Astrocyte of the spinal cord (primary cell): ENCODE data around the gene RCAN3.
"Not testable (repeated sequence)": the region's sequence is repeated elsewhere in the genome, so short reads cannot be mapped to it uniquely, and the experiment has no call there.

ENCODE experiments used
- DNase-seq: peaks from one replicate; pipeline ENCODE4 v3.0.0; 2011; ENCODE audit warnings: low read depth, low spot score
- H3K4me3 ChIP-seq: 2 replicates; pipeline ENCODE4 v1.5.1; 2011; ENCODE audit warnings: low read depth, mild to moderate bottlenecking, low read length, moderate library complexity
- in situ Hi-C: cut with HindIII; loops from 2 replicates; pipeline ENCODE4 v1.10.0; 2017; ENCODE audit warnings: low sequenced_read_pairs
- TF ChIP-seq, protein P1 (sequence below): IDR thresholded peaks from 2 replicates; pipeline ENCODE4 v1.5.1; 2012; ENCODE audit warnings: low read depth, mild to moderate bottlenecking, low read length, inconsistent platforms

RCAN3 gene

DNA sequence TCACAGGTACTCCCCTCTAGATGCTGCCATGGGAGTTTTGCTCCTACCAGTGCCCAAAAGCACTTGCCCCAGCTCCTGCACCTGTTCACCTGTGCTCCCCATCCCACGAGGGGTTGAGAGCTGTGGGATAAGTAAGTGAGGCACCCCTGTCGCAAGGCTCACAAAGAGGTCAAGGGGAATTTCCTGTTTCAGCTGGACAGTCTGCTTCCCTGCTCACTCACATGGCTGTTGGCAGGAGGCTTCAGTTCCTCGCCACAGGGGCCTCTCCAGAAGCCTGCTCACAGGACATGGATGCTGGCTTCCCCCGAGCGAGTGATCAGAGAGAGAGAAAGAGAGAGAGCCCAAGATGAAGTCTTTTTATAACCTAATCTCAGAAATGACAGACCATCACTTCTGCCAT is 44.6 kb downstream of the RCAN3 start:
- in situ Hi-C loops, result no loop called here
- TF ChIP-seq, protein P1, sequence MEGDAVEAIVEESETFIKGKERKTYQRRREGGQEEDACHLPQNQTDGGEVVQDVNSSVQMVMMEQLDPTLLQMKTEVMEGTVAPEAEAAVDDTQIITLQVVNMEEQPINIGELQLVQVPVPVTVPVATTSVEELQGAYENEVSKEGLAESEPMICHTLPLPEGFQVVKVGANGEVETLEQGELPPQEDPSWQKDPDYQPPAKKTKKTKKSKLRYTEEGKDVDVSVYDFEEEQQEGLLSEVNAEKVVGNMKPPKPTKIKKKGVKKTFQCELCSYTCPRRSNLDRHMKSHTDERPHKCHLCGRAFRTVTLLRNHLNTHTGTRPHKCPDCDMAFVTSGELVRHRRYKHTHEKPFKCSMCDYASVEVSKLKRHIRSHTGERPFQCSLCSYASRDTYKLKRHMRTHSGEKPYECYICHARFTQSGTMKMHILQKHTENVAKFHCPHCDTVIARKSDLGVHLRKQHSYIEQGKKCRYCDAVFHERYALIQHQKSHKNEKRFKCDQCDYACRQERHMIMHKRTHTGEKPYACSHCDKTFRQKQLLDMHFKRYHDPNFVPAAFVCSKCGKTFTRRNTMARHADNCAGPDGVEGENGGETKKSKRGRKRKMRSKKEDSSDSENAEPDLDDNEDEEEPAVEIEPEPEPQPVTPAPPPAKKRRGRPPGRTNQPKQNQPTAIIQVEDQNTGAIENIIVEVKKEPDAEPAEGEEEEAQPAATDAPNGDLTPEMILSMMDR, result no peak

DNA sequence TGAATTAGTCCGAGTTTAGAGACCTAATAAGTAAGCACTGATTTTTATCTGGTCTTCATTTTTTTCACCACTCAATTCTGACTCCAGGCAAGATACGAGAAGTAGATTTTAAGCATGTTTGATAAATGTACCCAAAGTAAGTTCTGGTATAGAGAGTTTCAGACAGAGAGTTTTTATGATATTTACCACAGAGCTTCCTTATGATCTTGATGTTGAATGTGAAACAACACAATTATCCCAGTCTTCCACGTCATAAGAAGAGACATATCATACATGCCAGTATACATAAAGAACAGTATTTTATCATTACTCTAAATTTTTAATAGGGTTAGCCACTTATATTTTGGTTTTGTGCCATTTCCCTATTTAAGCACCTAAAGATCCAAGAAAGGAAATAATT is 45.4 kb downstream of the RCAN3 start:
- TF ChIP-seq, protein P1, result no peak
- in situ Hi-C loops, result no loop called here
- DNase-seq, result no peak
- no peak overlapping the region for H3K4me3 ChIP-seq

More for the DNA sequence above, 44.6 kb downstream of the RCAN3 start:
- DNase-seq, result no peak
- H3K4me3 ChIP-seq, result no peak overlapping the region

DNA sequence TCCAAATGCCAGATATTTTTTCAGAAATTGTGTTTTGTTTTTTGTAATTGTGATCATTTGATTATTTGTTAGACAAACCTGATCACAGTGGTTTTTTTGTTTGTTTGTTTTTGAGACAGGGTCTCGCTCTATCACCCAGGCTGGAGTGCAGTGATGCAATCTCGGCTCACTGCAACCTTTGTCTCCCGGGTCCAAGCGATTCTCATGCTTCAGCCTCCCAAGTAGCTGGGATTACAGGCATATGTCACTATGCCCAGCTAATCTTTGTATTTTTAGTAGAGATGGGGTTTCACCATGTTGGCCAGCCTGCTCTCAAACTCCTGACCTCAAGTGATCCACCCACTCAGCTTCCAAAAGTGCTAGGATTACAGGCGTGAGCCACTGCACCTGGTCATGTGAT is 46.6 kb downstream of the RCAN3 start:
- in situ Hi-C loops, H3K4me3 ChIP-seq, DNase-seq: not testable (repeated sequence)

DNA sequence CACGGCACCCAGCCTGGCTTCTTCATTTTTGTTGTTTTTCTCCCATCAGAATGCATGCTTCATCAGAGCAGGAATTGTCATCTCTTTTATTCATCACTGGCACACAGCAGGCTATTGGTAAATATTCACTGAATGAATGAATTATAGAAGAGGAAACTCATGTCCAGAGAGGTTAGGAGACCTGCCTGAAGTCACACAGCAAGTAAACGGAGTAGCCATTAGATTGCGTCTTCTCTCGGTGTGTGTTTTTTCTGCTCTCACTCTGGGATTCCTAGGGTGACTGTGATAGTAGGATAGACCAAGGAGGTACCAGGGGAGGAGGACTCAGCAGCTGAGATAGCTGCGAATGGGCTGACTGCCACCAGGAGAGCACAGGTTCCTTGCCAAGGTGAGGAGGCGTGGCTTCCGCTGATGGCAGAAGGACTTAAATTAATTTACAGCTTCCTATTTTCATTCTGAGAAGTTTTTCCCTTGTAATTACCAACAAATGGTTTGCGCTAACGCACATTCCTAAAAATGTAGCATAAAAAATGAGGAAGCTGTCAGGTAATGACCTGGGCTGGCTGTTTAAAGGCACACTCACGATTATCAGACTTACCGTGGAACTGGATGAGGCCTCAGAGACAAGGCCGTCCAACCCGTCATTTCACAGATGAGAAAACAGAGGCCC is 48.8 kb downstream of the RCAN3 start:
- TF ChIP-seq, protein P1, result no peak
- H3K4me3 ChIP-seq, result no peak overlapping the region
- DNase-seq, result no peak
- in situ Hi-C loops, result no loop called here

DNA sequence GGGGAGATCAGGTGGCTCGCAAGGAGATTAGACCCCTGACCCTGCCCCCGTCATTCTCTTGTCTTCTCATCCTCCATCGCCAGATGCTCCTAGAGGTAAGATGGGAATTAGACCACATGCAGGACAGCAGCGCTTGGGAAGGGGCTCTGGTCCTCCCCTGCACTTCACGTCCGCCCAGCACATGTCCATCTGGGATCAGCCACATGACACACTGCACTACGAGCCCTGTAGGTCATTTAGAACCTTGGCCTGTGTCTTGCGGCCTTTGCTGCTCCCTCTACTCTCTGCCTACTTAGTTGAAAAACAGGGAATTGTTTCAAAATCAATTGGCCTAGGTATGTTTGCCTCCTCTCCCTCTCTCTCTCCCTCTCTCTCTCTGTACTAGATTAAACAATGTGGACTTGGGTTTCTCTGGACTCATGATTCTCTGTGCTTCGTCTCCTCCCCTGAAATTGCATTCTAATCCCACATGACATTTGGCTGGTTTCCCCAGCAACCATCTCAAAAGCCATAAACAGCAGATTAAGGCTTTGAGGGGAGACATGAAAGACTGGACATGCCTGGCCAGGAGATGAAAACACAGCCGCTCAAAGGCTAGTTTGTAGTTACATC is 49.4 kb downstream of the RCAN3 start:
- no peak for DNase-seq
- no peak overlapping the region for H3K4me3 ChIP-seq
- TF ChIP-seq, protein P1, result no peak
- in situ Hi-C loops, result no loop called here

DNA sequence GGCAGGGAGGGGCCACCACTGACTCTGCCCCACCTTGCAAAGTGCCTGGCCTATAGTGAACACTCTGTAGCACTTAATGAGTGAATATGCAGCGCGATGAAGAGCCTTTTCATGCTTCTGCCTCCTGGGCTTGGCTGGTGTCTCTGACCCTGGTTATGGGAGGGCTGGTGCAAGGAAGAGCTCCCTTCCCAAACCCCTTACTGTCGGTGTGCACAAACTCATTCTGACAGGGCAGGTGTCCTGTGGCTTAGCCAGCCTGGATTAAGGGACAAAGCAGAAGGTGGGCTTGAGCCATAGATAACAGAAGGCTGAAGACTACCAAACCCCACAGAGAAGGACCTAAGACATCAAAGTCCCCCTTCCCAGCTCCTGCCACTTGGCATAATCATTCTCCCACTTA is 51.3 kb downstream of the RCAN3 start:
- TF ChIP-seq, protein P1, result no peak
- DNase-seq, result no peak

DNA sequence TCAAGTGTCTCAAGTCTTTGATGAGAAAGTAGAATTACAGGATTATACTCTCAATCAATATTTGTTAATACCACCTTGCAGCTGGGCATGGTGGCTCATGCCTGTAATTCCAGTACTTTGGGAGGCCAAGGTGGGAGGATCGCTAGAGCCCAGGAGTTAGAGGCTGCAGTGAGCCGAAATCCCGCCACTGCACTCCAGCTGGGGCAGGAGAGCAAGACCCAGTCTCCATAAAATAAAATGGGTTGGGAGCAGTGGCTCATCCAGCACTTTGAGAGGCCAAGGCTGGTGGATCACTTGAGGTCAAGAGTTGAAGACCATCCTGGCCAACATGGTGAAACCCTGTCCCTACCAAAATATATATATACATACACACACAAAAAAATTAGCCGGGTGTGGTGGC is 52.1 kb downstream of the RCAN3 start:
- H3K4me3 ChIP-seq, result no peak overlapping the region
- in situ Hi-C loops, result no loop called here
- DNase-seq, result no peak
- TF ChIP-seq, protein P1, result no peak

More for the DNA sequence above, 51.3 kb downstream of the RCAN3 start:
- in situ Hi-C loops, result no loop called here
- H3K4me3 ChIP-seq, result no peak overlapping the region
